GM12878 (cell line): ENCODE results near the gene ADGRB2. TPM values are rescaled to one million over a fixed set of nuclear protein-coding genes. Genes with fewer than 3 reads are reported as not detected.

ENCODE experiments used
- ATAC-seq: fragments of 200-7000 bp; cut with Tn5 transposase; 3 replicates; pipeline ENCODE4 v1.9.1; 2020; ENCODE audit warnings: mild to moderate bottlenecking, moderate library complexity
- BruUV-seq: library from RNA; stranded (reverse); fragments of 400-500 nt; replicated peaks from 2 replicates; lab custom pipeline; 2021; lab: Mats Ljungman, UMichigan
- CTCF ChIA-PET: fragments of 300-600 bp; sonication (Branson Sonifier 250); formaldehyde crosslinking; extraction: SDS; loops from one replicate; lab custom pipeline; 2021; ENCODE audit warnings: inconsistent platforms; lab: Yijun Ruan, JAX
- POLR2A ChIA-PET: fragments of 350-600 bp; formaldehyde crosslinking; extraction: SDS; loops from one replicate; lab custom pipeline; 2021; ENCODE audit warnings: inconsistent platforms; lab: Charles Lee
- RAD21 ChIA-PET: fragments of 300-600 bp; sonication (Branson Sonifier 250); formaldehyde crosslinking; loops from one replicate; lab custom pipeline; 2023; ENCODE audit warnings: antibody characterized with exemption; ENCODE audit not compliant: unreplicated experiment; lab: Charles Lee
- SMC1A ChIA-PET: fragments of 300-600 bp; sonication (Branson Sonifier 250); formaldehyde crosslinking; loops from one replicate; lab custom pipeline; 2023; ENCODE audit not compliant: unreplicated experiment, uncharacterized antibody; lab: Charles Lee
- DNase-seq: peaks from one replicate; pipeline ENCODE4 v3.0.0-alpha.2; 2011; ENCODE audit warnings: low read depth, low spot score
- FAIRE-seq: peaks from 3 replicates; lab custom pipeline; 2011; peaks lifted over from hg19 to GRCh38; lab: Jason Lieb, UNC
- H2AFZ ChIP-seq: 2 replicates; pipeline ENCODE4 v1.6.0; 2011; ENCODE audit warnings: low read depth, low read length, control low read depth; ENCODE audit not compliant: control insufficient read depth
- H3K27ac ChIP-seq: 2 replicates; pipeline ENCODE4 v1.5.1; 2011; ENCODE audit warnings: control low read depth; ENCODE audit not compliant: control insufficient read depth, insufficient read depth
- H3K27me3 ChIP-seq, 2 experiments: replicated peaks in 1 of 2; 2 replicates each; pipeline versions ENCODE4 v1.6.0 to v1.6.1; 2011; ENCODE audit warnings: low read length in 1 of 2; ENCODE audit not compliant: control insufficient read depth in 2 of 2, insufficient read depth in 2 of 2
- H3K36me3 ChIP-seq, 2 experiments: 2 replicates each; pipeline ENCODE4 v1.5.1; 2011; ENCODE audit warnings: low read length in 1 of 2; ENCODE audit not compliant: control insufficient read depth in 2 of 2, insufficient read depth in 2 of 2
- H3K4me1 ChIP-seq: 2 replicates; pipeline ENCODE4 v1.6.1; 2011; ENCODE audit warnings: mild to moderate bottlenecking, low read length, moderate library complexity, mixed read lengths; ENCODE audit not compliant: control insufficient read depth, insufficient read depth
- H3K4me2 ChIP-seq: 2 replicates; pipeline ENCODE4 v1.6.0; 2011; ENCODE audit warnings: control low read depth; ENCODE audit not compliant: control insufficient read depth, insufficient read depth
- H3K4me3 ChIP-seq: fragments of 200-600 bp; sonication (generic); 2 replicates; pipeline ENCODE4 v1.5.1; 2016
- H3K79me2 ChIP-seq: 2 replicates; pipeline ENCODE4 v1.6.0; 2011; ENCODE audit warnings: low read length; ENCODE audit not compliant: control insufficient read depth, insufficient read depth
- H3K9ac ChIP-seq: 2 replicates; pipeline ENCODE4 v1.8.0; 2011; ENCODE audit warnings: low read length, control low read depth, mixed read lengths; ENCODE audit not compliant: control insufficient read depth, insufficient read depth
- H3K9me3 ChIP-seq: replicated peaks from 3 replicates; pipeline ENCODE4 v1.5.1; 2011; ENCODE audit warnings: mild to moderate bottlenecking, low read length; ENCODE audit not compliant: control insufficient read depth, insufficient read depth
- H4K20me1 ChIP-seq: 2 replicates; pipeline ENCODE4 v1.6.0; 2011; ENCODE audit not compliant: control insufficient read depth, insufficient read depth
- HDAC6 ChIP-seq: fragments of 200-600 bp; sonication (generic); IDR thresholded peaks from one replicate; pipeline ENCODE4 v1.8.0; 2017; ENCODE audit warnings: antibody characterized with exemption; ENCODE audit not compliant: unreplicated experiment
- KDM1A ChIP-seq: fragments of 200-600 bp; sonication (generic); IDR thresholded peaks from 2 replicates; pipeline ENCODE4 v1.6.1; 2016; ENCODE audit warnings: borderline replicate concordance
- STAT3 ChIP-seq: IDR thresholded peaks from 2 replicates; pipeline ENCODE4 v1.6.1; 2011; ENCODE audit warnings: low read depth, low read length, improper control_type of control experiment
- SUPT20H ChIP-seq: IDR thresholded peaks from 2 replicates; pipeline ENCODE4 v1.6.1; 2011; ENCODE audit warnings: low read depth, mild to moderate bottlenecking, low read length, moderate library complexity, borderline replicate concordance; ENCODE audit not compliant: control insufficient read depth
- WGBS: methylation state at CpG from one replicate; pipeline ENCODE4 v1.1.6; 2016; ENCODE audit warnings: low lambda C conversion rate; ENCODE audit not compliant: insufficient replicate concordance, insufficient coverage; ENCODE audit errors: missing lambda C conversion rate; 5-methylcytosine and 5-hydroxymethylcytosine counted together
- in situ Hi-C: fragments of 300-500 bp; cut with MboI; formaldehyde crosslinking; loops from 9 replicates; pipeline ENCODE4 v1.14.3; 2018; ENCODE audit warnings: mixed read lengths
- intact Hi-C: fragments of 100-400 bp; cut with micrococcal nuclease; formaldehyde crosslinking; loops from one replicate; pipeline ENCODE4 v1.14.2; 2022; ENCODE audit not compliant: unreplicated experiment
- polyA plus RNA-seq, 11 experiments: library from polyadenylated mRNA; depleted of rRNA in 4 of 11; unstranded in 6 of 11; stranded (reverse) in 5 of 11; fragments of >200 nt; fragmentation: Nextera tagmentation in 4 of 11; fragmentation: Illumina TruSeq in 1 of 11; extraction: Ambion mirVana in 4 of 11; extraction: Trizol in 1 of 11; gene quantifications; 1 replicate in 1 of 11; 2 replicates in 10 of 11; pipeline versions ENCODE4 v1.2.1 to v1.2.3, GENCODE V29; 2011 to 2016; ENCODE audit warnings: inconsistent platforms in 2 of 11, missing spikeins in 2 of 11, low read depth in 1 of 11
- total RNA-seq, 4 experiments: library from RNA; depleted of rRNA in 3 of 4; stranded (reverse); fragments of >200 nt in 3 of 4; fragmentation: Illumina TruSeq in 1 of 4; extraction: Trizol in 1 of 4; gene quantifications; 2 replicates each; pipeline versions ENCODE4 v1.2.1 to v1.2.3, GENCODE V29; 2013 to 2021
- TF ChIP-seq, protein P1 (sequence below): fragments of 450-650 bp; formaldehyde crosslinking; IDR thresholded peaks from 2 replicates; pipeline ENCODE4 v1.4.0; 2022; ENCODE audit warnings: mild to moderate bottlenecking, moderate library complexity
- TF ChIP-seq, protein P2 (sequence below): fragments of 450-650 bp; IDR thresholded peaks from 2 replicates; pipeline ENCODE4 v1.6.1; 2014; ENCODE audit warnings: mild to moderate bottlenecking
- TF ChIP-seq, protein P3 (sequence below): fragments of 450-650 bp; IDR thresholded peaks from 2 replicates; pipeline ENCODE4 v1.6.1; 2017; ENCODE audit warnings: mild to moderate bottlenecking, moderate library complexity
- TF ChIP-seq, protein P4 (sequence below): IDR thresholded peaks from 2 replicates; pipeline ENCODE4 v1.6.1; 2011; ENCODE audit warnings: low read depth, low read length, improper control_type of control experiment, borderline replicate concordance

The ADGRB2 gene
- total and polyA plus RNA-seq, 10 of the 15 experiments (the other 5 are each of a cell fraction or from before 2014, with no cell fraction given) = 0.11 to 0.33 (median 0.18) TPM; not detected in 4

DNA sequence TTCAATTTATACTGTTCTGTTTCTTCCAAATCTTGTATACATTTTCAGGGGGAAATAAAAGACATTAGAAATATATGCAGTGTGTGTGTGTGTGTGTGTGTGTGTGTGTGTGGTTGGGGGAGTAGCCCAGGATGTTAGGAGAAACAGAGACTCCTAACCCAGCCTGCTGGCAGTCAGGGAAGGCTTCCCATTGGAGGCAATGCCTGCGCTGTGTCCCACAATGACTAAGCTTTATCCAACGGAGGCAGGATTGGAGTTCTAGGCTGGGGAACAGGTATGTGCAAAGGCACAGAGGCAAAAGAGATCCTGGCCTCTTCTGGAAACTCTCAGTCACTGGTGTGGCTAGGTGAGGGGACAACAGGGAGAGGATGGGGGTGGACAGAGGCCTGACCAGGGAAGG, 16.5 kb upstream of the ADGRB2 start:
- no peak overlapping the region for H3K4me3 ChIP-seq
- H3K4me2 ChIP-seq = no peak overlapping the region
- H3K9me3 ChIP-seq = no peaks in the 10 kb centered on the region
- FAIRE-seq = no peak
- BruUV-seq = no TSS peak
- 14% methylated on average over 2 of the region's 2 CpGs for WGBS
- no peak overlapping the region for H2AFZ ChIP-seq
- TF ChIP-seq, protein P1, sequence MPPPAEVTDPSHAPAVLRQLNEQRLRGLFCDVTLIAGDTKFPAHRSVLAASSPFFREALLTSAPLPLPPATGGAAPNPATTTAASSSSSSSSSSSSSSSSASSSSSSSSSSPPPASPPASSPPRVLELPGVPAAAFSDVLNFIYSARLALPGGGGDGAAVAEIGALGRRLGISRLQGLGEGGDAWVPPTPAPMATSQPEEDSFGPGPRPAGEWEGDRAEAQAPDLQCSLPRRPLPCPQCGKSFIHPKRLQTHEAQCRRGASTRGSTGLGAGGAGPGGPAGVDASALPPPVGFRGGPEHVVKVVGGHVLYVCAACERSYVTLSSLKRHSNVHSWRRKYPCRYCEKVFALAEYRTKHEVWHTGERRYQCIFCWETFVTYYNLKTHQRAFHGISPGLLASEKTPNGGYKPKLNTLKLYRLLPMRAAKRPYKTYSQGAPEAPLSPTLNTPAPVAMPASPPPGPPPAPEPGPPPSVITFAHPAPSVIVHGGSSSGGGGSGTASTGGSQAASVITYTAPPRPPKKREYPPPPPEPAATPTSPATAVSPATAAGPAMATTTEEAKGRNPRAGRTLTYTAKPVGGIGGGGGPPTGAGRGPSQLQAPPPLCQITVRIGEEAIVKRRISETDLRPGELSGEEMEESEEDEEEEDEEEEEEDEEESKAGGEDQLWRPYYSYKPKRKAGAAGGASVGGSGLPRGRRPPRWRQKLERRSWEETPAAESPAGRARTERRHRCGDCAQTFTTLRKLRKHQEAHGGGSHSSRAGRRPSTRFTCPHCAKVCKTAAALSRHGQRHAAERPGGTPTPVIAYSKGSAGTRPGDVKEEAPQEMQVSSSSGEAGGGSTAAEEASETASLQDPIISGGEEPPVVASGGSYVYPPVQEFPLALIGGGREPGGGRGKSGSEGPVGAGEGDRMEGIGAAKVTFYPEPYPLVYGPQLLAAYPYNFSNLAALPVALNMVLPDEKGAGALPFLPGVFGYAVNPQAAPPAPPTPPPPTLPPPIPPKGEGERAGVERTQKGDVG = no peak
- TF ChIP-seq STAT3 (no peak), KDM1A (no peak), SUPT20H (no peak), HDAC6 (no peak)
- TF ChIP-seq, protein P2, sequence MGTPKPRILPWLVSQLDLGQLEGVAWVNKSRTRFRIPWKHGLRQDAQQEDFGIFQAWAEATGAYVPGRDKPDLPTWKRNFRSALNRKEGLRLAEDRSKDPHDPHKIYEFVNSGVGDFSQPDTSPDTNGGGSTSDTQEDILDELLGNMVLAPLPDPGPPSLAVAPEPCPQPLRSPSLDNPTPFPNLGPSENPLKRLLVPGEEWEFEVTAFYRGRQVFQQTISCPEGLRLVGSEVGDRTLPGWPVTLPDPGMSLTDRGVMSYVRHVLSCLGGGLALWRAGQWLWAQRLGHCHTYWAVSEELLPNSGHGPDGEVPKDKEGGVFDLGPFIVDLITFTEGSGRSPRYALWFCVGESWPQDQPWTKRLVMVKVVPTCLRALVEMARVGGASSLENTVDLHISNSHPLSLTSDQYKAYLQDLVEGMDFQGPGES = no peak
- TF ChIP-seq, protein P3, sequence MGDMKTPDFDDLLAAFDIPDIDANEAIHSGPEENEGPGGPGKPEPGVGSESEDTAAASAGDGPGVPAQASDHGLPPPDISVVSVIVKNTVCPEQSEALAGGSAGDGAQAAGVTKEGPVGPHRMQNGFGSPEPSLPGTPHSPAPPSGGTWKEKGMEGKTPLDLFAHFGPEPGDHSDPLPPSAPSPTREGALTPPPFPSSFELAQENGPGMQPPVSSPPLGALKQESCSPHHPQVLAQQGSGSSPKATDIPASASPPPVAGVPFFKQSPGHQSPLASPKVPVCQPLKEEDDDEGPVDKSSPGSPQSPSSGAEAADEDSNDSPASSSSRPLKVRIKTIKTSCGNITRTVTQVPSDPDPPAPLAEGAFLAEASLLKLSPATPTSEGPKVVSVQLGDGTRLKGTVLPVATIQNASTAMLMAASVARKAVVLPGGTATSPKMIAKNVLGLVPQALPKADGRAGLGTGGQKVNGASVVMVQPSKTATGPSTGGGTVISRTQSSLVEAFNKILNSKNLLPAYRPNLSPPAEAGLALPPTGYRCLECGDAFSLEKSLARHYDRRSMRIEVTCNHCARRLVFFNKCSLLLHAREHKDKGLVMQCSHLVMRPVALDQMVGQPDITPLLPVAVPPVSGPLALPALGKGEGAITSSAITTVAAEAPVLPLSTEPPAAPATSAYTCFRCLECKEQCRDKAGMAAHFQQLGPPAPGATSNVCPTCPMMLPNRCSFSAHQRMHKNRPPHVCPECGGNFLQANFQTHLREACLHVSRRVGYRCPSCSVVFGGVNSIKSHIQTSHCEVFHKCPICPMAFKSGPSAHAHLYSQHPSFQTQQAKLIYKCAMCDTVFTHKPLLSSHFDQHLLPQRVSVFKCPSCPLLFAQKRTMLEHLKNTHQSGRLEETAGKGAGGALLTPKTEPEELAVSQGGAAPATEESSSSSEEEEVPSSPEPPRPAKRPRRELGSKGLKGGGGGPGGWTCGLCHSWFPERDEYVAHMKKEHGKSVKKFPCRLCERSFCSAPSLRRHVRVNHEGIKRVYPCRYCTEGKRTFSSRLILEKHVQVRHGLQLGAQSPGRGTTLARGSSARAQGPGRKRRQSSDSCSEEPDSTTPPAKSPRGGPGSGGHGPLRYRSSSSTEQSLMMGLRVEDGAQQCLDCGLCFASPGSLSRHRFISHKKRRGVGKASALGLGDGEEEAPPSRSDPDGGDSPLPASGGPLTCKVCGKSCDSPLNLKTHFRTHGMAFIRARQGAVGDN = no peak
- TF ChIP-seq, protein P4, sequence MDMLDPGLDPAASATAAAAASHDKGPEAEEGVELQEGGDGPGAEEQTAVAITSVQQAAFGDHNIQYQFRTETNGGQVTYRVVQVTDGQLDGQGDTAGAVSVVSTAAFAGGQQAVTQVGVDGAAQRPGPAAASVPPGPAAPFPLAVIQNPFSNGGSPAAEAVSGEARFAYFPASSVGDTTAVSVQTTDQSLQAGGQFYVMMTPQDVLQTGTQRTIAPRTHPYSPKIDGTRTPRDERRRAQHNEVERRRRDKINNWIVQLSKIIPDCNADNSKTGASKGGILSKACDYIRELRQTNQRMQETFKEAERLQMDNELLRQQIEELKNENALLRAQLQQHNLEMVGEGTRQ = no peak
- peaks cover 1 to 5% of the 10 kb centered on the region in 2 experiments; a peak in 2 of 4 replicates for H3K27me3 ChIP-seq
- no peak overlapping the region for H3K27ac ChIP-seq
- peaks cover 9% of the 10 kb centered on the region for H3K4me1 ChIP-seq
- RAD21 ChIA-PET = interaction anchor here (1.0 kb wide), 1 partner anchor 9 kb away, joined by 3 read pairs; no protein-coding TSS in a partner anchor
- in situ Hi-C loops = no loop called here
- ATAC-seq = no peak
- H3K79me2 ChIP-seq = no peaks in the 10 kb centered on the region
- no peak for DNase-seq
- intact Hi-C loops = no loop called here
- SMC1A ChIA-PET = no interaction called here
- POLR2A ChIA-PET = no interaction called here
- H4K20me1 ChIP-seq = no peaks in the 10 kb centered on the region
- CTCF ChIA-PET = interaction anchor here (3.0 kb wide), 1 partner anchor 9 kb away, joined by 19 read pairs; no protein-coding TSS in a partner anchor
- no peaks in the 10 kb centered on the region for H3K36me3 ChIP-seq
- H3K9ac ChIP-seq = no peak overlapping the region
